Putamen (tissue), 1 donor: ENCODE measurements around the gene STPG1.

Source experiments
- DNase-seq: peaks from one replicate; pipeline ENCODE4 v3.0.0-alpha.2; 2016; ENCODE audit warnings: low spot score

Gene STPG1

GRCh38 chr1:24426744-24427544 is 13.4 kb upstream of the STPG1 start:
- DNase-seq, result no peak

DNA sequence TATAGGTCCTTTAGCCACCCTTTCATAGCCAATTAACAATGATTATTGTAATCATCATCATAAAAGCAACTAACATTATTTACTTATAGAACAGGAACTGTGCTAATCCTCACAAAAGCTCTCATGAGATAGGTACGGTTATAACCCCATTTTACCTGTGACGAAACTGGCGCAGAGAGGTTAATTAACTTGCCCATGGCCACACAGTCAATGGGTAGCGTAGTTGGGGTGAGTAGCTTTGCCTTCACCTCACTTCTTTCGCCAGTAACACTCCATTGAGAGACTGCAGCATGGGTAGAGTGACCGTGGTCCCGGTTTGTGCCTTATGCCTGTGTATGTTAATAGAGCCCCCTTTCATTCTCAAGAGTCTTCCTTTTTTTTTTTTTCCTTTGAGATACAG is 12.3 kb upstream of the STPG1 start:
- no peak for DNase-seq

DNA sequence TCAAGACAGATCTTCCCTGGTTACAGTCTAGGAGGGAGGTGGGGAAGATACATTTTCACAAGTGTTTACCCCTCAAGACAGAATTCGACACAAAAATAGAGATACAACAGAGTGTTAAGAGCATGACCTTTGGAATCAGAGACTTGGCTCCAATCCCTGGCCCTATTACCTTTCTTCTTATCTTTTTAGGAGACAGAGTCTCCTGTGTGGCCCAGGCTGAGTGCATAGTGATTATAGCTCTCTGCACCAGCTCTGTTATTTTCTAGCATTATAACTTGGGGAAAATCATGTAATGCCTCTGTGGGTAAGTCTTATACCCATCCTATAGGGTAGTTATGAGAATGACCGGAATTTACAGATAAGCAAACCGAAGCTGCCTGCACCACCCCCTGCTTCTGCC is 11.9 kb upstream of the STPG1 start:
- DNase-seq, result no peak

GRCh38 chr1:24424990-24425389 is 11.4 kb upstream of the STPG1 start:
- DNase-seq, result no peak

DNA sequence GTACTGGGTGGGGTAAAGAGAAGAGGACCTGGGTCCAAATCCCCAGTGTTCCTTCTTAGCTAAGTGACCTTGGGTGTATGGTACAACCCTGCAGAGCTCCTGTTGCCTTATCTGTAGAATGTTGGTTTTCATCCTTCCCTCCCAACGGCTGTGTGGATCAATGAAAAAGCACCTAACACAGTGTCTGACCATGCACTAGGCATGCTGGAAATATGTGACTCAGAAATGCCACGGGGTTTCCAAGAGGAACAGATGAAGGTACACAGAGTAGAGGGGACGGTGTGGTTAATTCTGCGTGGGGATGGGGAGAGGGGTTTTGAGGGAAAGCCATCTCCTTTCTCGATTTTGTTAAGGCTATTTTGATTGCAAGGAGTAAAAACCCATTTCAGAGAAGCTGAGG is 10.6 kb upstream of the STPG1 start:
- DNase-seq, result no peak

DNA sequence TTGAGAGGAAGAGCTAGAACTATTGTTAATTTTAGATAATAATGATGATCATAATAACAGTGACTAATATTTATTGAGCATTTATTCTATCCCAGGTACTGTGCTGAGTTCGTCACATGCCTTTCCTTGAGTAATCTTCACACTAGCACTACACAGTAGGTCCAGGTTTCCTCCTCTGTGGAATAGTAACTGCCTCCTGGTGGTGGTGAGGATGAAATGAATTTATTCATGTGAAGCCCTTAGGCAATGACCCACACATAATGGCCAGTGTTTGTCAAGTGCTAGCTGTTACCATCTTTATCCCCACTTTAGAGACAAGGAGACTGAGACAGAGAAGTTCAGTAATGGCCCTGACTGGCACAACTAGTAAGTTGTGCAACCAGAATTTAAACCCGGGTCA is 7.9 kb upstream of the STPG1 start:
- DNase-seq, result no peak

DNA sequence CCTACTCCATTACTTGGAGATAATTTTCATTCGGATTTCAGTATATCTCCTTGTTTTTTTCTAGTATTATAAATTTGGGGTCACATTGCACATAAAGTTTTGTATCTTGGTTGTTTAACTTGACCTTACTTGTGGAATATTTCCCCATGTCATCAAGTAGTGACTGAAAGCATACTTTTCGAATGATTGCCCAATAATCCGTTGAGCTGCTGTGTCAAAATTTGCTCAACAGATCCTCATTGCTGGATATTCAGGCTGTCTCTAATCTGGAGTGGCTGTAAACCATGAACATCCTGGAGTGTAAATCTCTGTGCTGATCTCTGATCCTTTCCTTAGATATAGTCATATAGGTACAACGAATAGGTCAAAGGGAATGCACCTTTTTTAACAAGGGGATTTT is 7.0 kb upstream of the STPG1 start:
- no peak for DNase-seq

DNA sequence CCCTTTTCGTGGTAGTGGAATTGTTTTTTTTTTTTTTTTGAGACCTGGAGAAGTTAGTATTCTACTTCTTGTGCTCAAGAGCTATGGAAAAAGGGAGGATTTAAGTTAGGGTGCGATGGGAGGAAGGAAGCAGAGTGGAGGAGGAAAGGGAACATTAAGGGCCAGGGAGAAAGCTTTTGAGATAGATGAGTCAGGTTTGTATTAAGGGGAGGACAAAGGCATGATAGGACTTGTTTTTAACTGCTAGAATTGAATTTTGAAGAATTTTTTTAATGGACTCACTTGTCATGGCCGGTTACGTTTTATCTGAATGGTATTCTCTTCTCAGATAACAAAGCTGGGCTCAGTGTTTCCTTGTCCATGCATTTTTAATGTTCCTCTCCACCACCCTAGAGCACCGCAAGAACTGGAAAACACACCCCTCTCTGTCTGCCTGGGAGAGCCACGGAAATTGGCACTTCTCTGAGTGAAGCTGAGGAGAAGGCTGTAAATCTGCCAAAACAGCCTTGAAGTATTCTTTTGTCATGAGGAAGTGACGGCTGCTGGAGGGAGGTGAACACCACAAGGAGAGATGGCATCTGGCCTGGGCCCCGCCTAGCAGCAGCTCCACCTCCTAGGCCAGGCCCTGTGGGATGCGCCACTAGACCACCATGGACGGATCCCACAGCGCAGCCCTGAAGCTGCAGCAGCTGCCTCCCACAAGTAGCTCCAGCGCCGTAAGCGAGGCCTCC is 5.5 kb upstream of the STPG1 start:
- peak; percentile 75 for DNase-seq

- no peak for DNase-seq
Observed at GRCh38 chr1:24417681-24418080, 4.1 kb upstream of the STPG1 start.

- no peak for DNase-seq
Observed at GRCh38 chr1:24416666-24417391, 3.2 kb upstream of the STPG1 start.

- no peak for DNase-seq
Observed at GRCh38 chr1:24415910-24416665, 2.5 kb upstream of the STPG1 start.

DNA sequence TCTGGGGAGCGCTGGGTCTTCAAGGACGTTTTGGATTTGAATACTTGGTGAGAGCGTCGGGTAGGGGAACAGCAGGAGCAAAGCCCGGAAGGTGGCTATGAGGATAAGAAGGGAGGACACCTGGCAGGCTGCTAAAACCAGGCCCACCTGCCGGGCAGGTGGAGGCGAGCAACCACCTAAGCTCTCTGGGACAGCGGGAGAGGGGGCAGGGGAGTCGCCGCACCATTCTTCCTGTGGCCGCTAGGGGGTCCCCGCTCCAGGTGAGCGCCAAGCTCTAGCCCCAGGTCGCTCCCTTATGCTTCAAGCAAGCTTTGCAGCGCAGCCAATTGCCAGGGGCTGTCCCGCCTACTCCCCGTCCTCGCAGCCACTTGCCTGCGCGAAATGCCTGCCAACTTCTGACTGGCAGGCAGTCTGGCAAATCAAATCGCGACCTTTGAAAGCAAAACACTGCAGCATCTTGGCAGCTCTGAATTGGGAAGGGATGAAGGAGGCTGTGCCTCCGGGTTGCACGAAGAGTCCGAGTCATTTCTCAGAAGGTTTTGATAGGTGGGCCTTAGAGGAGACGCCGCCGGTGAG is 1.8 kb upstream of the STPG1 start, which contains the start of gene NIPAL3:
TSS of gene NIPAL3 (plus strand) at position 469 of the 576 bp plus-strand sequence. CDS start 3,746 bp downstream, outside the sequence.
- DNase-seq, result peak; percentile 98

DNA sequence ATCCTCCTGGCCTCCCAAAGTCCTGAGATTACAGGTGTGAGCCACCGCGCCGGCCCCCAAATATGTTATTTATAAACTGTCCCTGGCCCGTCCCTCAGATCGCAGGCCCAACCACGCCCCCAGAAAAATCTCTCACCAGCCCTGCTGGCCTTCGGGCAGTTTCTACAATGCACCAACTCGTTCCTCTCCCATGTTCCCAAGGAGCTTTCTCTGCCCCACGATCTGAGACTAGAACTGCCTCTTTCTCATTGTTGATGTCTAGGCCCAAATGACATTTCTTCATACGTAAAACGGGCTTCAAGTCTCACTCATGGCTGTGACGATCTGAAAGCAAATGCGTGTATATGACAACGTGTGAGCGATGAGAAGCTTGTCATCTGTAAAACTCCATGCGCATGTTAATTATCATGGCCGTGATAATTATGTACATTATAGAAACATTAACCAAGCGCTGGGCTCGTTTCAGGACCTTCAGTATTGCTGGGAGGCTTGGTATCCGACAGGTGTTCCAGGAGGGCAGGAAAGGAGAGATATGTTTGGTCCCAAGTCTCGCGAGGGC is 1.3 kb upstream of the STPG1 start:
- no peak for DNase-seq

- no peak for DNase-seq
Observed at GRCh38 chr1:24412408-24412807, 1.2 kb downstream of the STPG1 start.

DNA sequence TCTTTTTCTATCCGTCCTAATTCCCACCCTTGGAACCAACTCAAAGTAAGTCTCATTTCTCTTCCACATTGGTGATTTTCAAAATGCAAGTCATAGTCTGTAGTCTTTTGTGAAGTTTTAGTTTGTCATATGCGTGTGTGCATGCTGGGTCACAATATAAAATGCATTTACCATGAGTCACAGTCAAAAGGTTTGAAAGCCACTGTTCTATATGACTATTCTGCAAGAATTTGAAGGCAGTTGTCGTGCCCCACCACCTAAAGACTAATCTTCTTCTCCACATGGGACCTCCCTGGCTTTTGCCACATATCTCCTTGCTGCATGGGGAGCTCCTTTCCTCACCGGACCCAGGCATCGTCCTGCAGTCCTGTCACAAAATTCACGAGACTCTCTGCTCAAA is 1.6 kb downstream of the STPG1 start:
- no peak for DNase-seq

DNA sequence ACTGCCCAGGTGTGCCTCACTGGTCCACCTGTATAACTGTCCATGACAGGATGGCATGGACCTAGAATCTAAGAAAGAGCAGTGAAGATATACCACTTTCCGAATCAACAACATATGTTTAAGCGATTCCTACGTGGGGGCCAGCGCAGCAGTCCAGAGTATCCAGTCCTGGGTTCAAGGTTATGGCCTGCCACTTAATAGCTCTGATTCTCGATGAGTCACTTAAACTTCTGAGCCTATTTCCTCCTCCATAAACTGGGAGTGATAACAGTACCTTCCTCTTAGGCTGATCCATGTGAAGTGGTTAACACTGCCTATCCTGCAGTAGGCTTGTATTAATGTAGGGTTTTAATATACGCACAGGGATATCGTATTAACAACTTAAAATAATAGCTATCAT is 2.8 kb downstream of the STPG1 start:
- no peak for DNase-seq

- no peak for DNase-seq
Observed at GRCh38 chr1:24409535-24409934, 4.0 kb downstream of the STPG1 start.

GRCh38 chr1:24406788-24407187 is 6.8 kb downstream of the STPG1 start:
- no peak for DNase-seq

DNA sequence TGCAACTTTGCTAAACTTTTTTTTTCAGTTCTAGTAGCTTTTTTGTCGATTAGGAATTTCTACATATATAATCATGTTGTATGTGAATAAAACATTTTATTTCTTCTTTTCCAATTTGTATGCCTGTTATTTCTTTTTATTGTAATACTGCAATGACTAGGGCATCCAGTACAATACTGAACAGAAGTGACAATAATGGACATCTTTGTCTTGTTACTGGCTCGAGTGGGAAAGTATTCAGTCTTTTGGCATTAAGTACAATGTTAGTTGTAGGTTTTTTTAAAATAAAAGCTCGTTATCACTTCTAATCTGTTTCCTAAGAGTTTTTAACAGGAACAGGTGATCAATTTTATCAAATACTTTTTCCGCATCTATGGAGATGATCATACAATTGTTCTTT is 9.8 kb downstream of the STPG1 start:
- DNase-seq, result peak; percentile 64

GRCh38 chr1:24400065-24400464 is 13.5 kb downstream of the STPG1 start:
- no peak for DNase-seq

DNA sequence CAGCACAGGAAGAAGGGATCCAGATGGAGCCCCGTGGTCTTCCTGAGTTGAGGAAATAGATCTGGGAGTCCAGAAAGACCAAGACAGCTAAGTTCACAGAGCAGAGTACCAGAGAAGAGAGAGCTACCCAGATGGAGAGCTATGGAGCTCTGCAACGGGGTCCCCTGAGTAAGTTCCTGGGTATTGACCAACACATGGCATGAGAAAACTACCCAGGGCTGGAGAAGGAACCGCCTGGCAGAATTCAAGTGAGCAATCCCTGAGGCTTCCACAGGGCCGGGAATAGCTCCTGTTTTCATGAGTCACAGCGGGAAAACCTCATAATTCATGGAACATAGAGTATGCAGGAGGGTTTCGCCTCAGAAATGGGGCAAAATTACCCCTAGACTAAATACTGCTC is 19.7 kb downstream of the STPG1 start:
- no peak for DNase-seq
